ENCODE measurements around the gene CRTAC1. TPM values are rescaled to one million over a fixed set of nuclear protein-coding genes. Genes with fewer than 3 reads are reported as not detected.

CRTAC1 gene
- total RNA-seq, 1 donor from 2014 or later: 2.3 TPM

DNA sequence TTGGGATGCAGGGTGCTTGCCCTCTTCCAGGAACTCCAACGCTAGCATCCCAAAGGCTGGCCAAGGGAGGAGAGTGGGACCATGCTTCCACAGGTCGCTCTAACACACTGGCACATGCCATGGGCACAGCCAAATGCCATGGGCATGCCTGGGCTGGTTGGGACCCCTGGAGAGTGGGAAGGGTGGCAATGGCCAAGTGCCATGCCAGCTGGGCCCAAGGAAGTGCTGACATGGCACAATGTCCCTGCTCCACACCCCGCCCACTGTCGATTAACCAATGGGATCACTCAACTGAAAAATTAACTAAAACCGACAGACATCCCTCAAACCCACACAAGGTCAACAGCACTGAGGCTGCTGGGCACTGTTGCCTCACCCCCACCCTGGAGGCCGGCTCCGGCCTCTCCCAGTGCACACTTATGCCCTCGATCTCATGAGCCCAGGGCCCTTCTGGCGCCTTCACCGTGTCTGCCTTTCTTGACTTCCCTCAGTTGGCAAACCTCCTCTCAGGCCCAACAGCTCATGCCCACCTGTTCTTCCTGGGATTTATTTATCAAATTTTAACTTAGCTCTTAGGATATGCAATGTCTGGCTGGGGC, 97.4 kb downstream of the CRTAC1 start:
- Histone ChIP-seq H3K4me3 (no peak overlapping the region), H3K36me3 (no peaks in the 10 kb centered on the region), H3K27ac (replicated peaks) (no peak overlapping the region), H3K4me1 (no peaks in the 10 kb centered on the region), H3K9me3 (replicated peaks) (no peaks in the 10 kb centered on the region), H3K27me3 (ENCODE audit: low read depth) (peaks cover 48% of the 10 kb centered on the region)
- TF ChIP-seq, protein P1, sequence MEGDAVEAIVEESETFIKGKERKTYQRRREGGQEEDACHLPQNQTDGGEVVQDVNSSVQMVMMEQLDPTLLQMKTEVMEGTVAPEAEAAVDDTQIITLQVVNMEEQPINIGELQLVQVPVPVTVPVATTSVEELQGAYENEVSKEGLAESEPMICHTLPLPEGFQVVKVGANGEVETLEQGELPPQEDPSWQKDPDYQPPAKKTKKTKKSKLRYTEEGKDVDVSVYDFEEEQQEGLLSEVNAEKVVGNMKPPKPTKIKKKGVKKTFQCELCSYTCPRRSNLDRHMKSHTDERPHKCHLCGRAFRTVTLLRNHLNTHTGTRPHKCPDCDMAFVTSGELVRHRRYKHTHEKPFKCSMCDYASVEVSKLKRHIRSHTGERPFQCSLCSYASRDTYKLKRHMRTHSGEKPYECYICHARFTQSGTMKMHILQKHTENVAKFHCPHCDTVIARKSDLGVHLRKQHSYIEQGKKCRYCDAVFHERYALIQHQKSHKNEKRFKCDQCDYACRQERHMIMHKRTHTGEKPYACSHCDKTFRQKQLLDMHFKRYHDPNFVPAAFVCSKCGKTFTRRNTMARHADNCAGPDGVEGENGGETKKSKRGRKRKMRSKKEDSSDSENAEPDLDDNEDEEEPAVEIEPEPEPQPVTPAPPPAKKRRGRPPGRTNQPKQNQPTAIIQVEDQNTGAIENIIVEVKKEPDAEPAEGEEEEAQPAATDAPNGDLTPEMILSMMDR (IDR thresholded peaks at IDR 0.05; ENCODE audit: borderline replicate concordance): no peak
- intact Hi-C loops (cut with micrococcal nuclease): no loop called here
- DNase-seq: no peak

DNA sequence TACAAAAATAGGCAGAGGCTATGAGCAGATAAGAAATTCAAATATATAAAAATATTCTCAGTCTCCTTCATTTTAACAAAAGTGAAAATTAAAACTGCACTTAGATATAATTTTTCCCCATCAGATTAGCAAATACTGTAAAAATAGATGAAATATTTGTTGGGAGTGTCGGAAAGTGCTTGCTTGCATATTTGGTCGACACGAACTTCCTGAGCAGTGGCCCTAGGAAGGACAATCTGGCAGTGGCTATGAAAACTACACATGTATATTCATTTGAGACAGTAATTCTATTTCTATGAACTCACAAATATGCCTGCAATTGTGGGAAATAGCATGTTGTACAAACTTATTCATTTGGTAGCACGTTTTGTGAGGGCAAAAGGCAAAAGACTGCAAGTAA, 99.4 kb downstream of the CRTAC1 start:
- Histone ChIP-seq H3K4me3 (no peak overlapping the region), H3K36me3 (no peaks in the 10 kb centered on the region), H3K9me3 (replicated peaks) (no peaks in the 10 kb centered on the region), H3K4me1 (no peaks in the 10 kb centered on the region), H3K27me3 (ENCODE audit: low read depth) (peaks cover 61% of the 10 kb centered on the region), H3K27ac (replicated peaks) (no peak overlapping the region)
- TF ChIP-seq, protein P1 (IDR thresholded peaks at IDR 0.05; ENCODE audit: borderline replicate concordance): no peak
- intact Hi-C loops (cut with micrococcal nuclease): no loop called here
- no peak for DNase-seq

DNA sequence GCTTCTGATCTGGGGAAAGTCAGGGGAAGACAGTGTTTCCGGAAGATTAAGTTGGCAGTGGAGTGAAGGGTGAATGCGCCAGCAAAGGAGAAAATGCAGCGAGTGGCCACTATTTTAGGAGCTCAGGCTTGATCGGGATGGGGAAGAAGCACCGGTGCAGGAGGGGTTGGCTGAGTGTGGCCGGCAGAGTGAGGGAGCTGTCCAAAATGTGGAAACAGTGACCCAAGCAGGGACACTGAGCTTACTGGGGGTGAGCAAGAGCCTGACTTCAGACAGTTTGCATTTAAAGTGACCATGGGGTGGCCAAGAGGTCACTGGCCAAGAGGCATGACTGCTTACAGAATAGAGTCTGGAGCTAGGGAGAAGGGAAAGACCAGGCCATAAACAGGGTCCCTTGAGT, 101.5 kb downstream of the CRTAC1 start:
- TF ChIP-seq, protein P1 (IDR thresholded peaks at IDR 0.05; ENCODE audit: borderline replicate concordance): no peak

DNA sequence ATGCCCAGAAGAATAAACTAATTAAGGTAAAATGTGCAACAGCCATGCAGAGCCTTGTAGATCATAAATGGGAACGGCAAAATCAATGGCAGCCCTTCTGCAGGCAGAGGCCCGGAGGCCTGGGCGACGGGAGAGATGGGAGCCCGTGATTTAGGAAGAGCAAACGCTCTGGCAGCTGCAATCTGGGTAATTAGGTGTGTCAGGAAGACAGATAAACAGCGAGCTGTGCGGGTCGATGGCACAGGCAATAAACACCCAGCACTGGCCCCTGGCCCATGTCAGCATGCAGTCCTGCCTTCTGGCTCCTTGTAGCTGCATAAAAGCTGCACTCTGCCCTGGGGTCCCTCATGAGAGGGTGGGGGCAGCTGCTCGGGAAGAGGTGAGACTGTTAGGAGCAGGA, 102.8 kb downstream of the CRTAC1 start:
- no peak for DNase-seq
- intact Hi-C loops (cut with micrococcal nuclease): no loop called here
- TF ChIP-seq, protein P1 (IDR thresholded peaks at IDR 0.05; ENCODE audit: borderline replicate concordance): no peak

More for the DNA sequence above, 101.5 kb downstream of the CRTAC1 start:
- no peaks in the 10 kb centered on the region for H3K4me1 ChIP-seq
- intact Hi-C loops (cut with micrococcal nuclease): no loop called here
- no peaks in the 10 kb centered on the region for H3K9me3 ChIP-seq (replicated peaks)
- DNase-seq: no peak
- H3K36me3 ChIP-seq: no peaks in the 10 kb centered on the region
- H3K4me3 ChIP-seq: no peak overlapping the region
- H3K27me3 ChIP-seq (ENCODE audit: low read depth): peaks cover 65% of the 10 kb centered on the region
- no peak overlapping the region for H3K27ac ChIP-seq (replicated peaks)

DNA sequence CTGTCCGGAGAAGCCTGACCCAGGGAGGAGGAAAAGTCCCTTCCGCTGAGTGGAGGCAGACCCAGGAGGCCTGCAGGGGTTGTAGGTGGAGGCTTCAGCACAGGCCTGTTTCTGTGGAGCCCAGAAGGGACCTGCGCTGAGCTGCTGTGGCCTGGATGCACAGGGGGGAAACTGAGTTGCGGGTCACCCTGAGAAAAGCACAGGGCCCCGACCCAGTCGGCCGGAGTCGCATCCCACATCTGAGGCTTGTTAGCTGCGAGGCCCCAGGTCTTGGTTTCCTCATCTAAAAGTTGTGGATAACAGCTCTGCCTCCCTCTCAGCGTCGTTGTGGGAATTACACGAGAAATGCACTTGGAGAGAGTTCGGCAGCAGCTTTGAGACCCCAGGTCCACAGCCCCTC, 104.4 kb downstream of the CRTAC1 start:
- TF ChIP-seq, protein P1 (IDR thresholded peaks at IDR 0.05; ENCODE audit: borderline replicate concordance): no peak
- H3K27ac ChIP-seq (replicated peaks): no peak overlapping the region
- intact Hi-C loops (cut with micrococcal nuclease): no loop called here
- H3K4me1 ChIP-seq: peaks cover 18% of the 10 kb centered on the region
- H3K4me3 ChIP-seq: no peak overlapping the region
- no peaks in the 10 kb centered on the region for H3K36me3 ChIP-seq
- H3K27me3 ChIP-seq (ENCODE audit: low read depth): peaks cover 91% of the 10 kb centered on the region
- no peaks in the 10 kb centered on the region for H3K9me3 ChIP-seq (replicated peaks)
- no peak for DNase-seq

More for the DNA sequence above, 102.8 kb downstream of the CRTAC1 start:
- H3K4me3 ChIP-seq: no peak overlapping the region
- H3K4me1 ChIP-seq: peaks cover 2% of the 10 kb centered on the region
- H3K27ac ChIP-seq (replicated peaks): no peak overlapping the region
- H3K27me3 ChIP-seq (ENCODE audit: low read depth): peaks cover 78% of the 10 kb centered on the region
- H3K9me3 ChIP-seq (replicated peaks): no peaks in the 10 kb centered on the region
- no peaks in the 10 kb centered on the region for H3K36me3 ChIP-seq
